Tibial nerve (tissue), 4 donors: Measurements from ENCODE around the gene LRPAP1.

Experiments used
- CTCF ChIP-seq, 5 experiments: fragments of 200-600 bp in 3 of 5; fragments of 450-650 bp in 2 of 5; sonication (generic) in 3 of 5; IDR thresholded peaks; one replicate each; pipeline ENCODE4 v1.5.1; 2016 to 2019; ENCODE audit warnings: antibody characterized with exemption in 5 of 5, mild to moderate bottlenecking in 3 of 5, moderate library complexity in 2 of 5
- EP300 ChIP-seq, 2 donors: sonication (generic); formaldehyde crosslinking; IDR thresholded peaks; one replicate each; pipeline ENCODE4 v1.6.1; 2017; ENCODE audit warnings: antibody characterized with exemption in 2 of 2, mild to moderate bottlenecking in 1 of 2
- POLR2A ChIP-seq, 2 donors: fragments of 450-650 bp; IDR thresholded peaks; one replicate each; pipeline ENCODE4 v1.6.1; 2017; ENCODE audit warnings: antibody characterized with exemption in 2 of 2, mild to moderate bottlenecking in 2 of 2, moderate library complexity in 2 of 2

- TF ChIP-seq CTCF (IDR thresholded peaks at IDR 0.05) (no peak), EP300 (IDR thresholded peaks at IDR 0.05) (no peak), POLR2A (IDR thresholded peaks at IDR 0.05) (no peak)
Measured at GRCh38 chr4:3481113-3481531, 51.1 kb downstream of the LRPAP1 start.
